ENCODE data around the gene SCAMP3. TPM values are rescaled to one million over a fixed set of nuclear protein-coding genes. Genes with fewer than 3 reads are reported as not detected.
A peak's percentile ranks its signal among the peaks of the same experiment; 100 is the strongest.

Gene SCAMP3
- polyA plus RNA-seq: 34.6 and 50.0 TPM in 2 replicates
- 26.3 and 29.4 TPM in 2 replicates for polyA minus RNA-seq

DNA sequence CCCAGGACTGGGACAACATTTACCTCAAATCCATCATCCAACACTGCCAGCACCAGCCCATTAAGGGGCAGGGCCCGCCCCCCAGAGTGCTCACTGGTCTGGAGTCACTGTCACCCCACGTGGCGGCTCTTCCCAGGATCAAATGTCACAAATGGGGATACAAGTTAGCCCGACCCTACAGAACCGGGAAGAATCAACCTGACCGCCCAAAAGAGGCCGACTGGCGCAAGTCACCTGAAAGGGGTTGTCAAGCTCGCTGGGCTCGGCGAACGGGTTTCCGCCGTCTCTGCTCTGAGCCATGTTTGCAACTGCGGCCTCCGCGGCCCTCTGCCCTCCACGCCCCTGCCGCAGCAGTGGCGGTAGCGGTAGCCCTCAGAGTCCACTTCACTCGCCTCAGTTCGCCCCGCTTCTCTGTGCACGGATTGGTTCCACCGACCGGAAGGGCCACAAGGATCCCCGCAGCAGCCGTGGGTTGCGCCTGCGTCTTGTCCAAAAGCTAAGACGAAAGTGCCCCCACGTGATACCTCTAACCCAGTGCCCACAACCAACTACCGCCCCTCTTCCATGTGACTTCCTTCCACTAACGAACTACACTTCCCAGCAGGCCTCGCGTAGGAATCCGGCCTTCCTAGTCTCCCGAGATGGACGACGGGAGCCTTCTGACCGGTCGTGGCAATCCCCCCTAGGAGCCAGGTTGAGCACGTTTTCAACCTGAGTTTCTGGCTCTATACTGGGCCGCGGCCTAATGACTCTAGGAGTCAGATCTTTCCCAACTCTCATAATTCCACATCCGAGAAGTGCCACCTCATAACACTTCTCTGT is at the start of gene SCAMP3:
TSS of gene SCAMP3 (minus strand) at position 509 of the 822 bp plus-strand sequence. CDS start at position 300, 209 bp downstream.
- H3K9me3 ChIP-seq (ENCODE audit: low read length): no peaks in the 10 kb centered on the region
- H3K4me3 ChIP-seq (ENCODE audit: low read length): peak within 1 kb of the TSS; percentile 91
- no peaks in the 10 kb centered on the region for H3K36me3 ChIP-seq (ENCODE audit: insufficient read depth, low read length)
- TF ChIP-seq, protein P1, sequence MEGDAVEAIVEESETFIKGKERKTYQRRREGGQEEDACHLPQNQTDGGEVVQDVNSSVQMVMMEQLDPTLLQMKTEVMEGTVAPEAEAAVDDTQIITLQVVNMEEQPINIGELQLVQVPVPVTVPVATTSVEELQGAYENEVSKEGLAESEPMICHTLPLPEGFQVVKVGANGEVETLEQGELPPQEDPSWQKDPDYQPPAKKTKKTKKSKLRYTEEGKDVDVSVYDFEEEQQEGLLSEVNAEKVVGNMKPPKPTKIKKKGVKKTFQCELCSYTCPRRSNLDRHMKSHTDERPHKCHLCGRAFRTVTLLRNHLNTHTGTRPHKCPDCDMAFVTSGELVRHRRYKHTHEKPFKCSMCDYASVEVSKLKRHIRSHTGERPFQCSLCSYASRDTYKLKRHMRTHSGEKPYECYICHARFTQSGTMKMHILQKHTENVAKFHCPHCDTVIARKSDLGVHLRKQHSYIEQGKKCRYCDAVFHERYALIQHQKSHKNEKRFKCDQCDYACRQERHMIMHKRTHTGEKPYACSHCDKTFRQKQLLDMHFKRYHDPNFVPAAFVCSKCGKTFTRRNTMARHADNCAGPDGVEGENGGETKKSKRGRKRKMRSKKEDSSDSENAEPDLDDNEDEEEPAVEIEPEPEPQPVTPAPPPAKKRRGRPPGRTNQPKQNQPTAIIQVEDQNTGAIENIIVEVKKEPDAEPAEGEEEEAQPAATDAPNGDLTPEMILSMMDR (IDR thresholded peaks at IDR 0.05; ENCODE audit: poor library complexity, severe bottlenecking): no peak
- TF ChIP-seq RAD21 (conservative IDR thresholded peaks at IDR 0.05): peak; percentile 15
- TF ChIP-seq, protein P2, sequence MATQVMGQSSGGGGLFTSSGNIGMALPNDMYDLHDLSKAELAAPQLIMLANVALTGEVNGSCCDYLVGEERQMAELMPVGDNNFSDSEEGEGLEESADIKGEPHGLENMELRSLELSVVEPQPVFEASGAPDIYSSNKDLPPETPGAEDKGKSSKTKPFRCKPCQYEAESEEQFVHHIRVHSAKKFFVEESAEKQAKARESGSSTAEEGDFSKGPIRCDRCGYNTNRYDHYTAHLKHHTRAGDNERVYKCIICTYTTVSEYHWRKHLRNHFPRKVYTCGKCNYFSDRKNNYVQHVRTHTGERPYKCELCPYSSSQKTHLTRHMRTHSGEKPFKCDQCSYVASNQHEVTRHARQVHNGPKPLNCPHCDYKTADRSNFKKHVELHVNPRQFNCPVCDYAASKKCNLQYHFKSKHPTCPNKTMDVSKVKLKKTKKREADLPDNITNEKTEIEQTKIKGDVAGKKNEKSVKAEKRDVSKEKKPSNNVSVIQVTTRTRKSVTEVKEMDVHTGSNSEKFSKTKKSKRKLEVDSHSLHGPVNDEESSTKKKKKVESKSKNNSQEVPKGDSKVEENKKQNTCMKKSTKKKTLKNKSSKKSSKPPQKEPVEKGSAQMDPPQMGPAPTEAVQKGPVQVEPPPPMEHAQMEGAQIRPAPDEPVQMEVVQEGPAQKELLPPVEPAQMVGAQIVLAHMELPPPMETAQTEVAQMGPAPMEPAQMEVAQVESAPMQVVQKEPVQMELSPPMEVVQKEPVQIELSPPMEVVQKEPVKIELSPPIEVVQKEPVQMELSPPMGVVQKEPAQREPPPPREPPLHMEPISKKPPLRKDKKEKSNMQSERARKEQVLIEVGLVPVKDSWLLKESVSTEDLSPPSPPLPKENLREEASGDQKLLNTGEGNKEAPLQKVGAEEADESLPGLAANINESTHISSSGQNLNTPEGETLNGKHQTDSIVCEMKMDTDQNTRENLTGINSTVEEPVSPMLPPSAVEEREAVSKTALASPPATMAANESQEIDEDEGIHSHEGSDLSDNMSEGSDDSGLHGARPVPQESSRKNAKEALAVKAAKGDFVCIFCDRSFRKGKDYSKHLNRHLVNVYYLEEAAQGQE (IDR thresholded peaks at IDR 0.05; ENCODE audit: borderline replicate concordance): peak; percentile 12
- TF ChIP-seq MXI1 (conservative IDR thresholded peaks at IDR 0.05; ENCODE audit: poor library complexity, severe bottlenecking): peak; percentile 85
- TF ChIP-seq TAF1 (IDR thresholded peaks at IDR 0.05; ENCODE audit: low read depth): no peak
- peak; percentile 35 for TF ChIP-seq SMC3 (conservative IDR thresholded peaks at IDR 0.05; ENCODE audit: poor library complexity)
- H3K27me3 ChIP-seq (ENCODE audit: insufficient read depth, low read depth, low read length): no peaks in the 10 kb centered on the region
- H3F3A ChIP-seq (ENCODE audit: insufficient read depth, low read length, poor library complexity, severe bottlenecking): peaks cover 4% of the 10 kb centered on the region
- peaks cover 16% of the 10 kb centered on the region for H3K79me2 ChIP-seq (replicated peaks; ENCODE audit: insufficient read depth, low read length)
- peak within 1 kb of the TSS; percentile 63 for H2AFZ ChIP-seq (ENCODE audit: low read depth, low read length)
- H3K9ac ChIP-seq (ENCODE audit: low read length): peak within 1 kb of the TSS; percentile 80
- H3K4me2 ChIP-seq (ENCODE audit: low read length): peak within 1 kb of the TSS; percentile 98
- no peaks in the 10 kb centered on the region for H4K20me1 ChIP-seq (ENCODE audit: insufficient read depth)
- no peaks in the 10 kb centered on the region for H3K9me2 ChIP-seq (ENCODE audit: insufficient read depth, low read length)
- peak within 1 kb of the TSS; percentile 71 for H3K27ac ChIP-seq (ENCODE audit: low read length)

GRCh38 chr1:155309423-155310021 is 47.4 kb upstream of the SCAMP3 start:
- peak overlapping the region; percentile 88 for H3K4me3 ChIP-seq (ENCODE audit: low read length)
- H3K4me2 ChIP-seq (ENCODE audit: low read length): peak overlapping the region; percentile 90
- peak overlapping the region; percentile 93 for H3K27ac ChIP-seq (ENCODE audit: low read length)
- H2AFZ ChIP-seq (ENCODE audit: low read depth, low read length): peak overlapping the region; percentile 61
- H3K36me3 ChIP-seq (ENCODE audit: insufficient read depth, low read length): no peaks in the 10 kb centered on the region
- H3K9me3 ChIP-seq (ENCODE audit: low read length): no peaks in the 10 kb centered on the region
- H3F3A ChIP-seq (ENCODE audit: insufficient read depth, low read length, poor library complexity, severe bottlenecking): no peaks in the 10 kb centered on the region
- no peaks in the 10 kb centered on the region for H3K9me2 ChIP-seq (ENCODE audit: insufficient read depth, low read length)
- H4K20me1 ChIP-seq (ENCODE audit: insufficient read depth): no peaks in the 10 kb centered on the region
- H3K27me3 ChIP-seq (ENCODE audit: insufficient read depth, low read depth, low read length): no peaks in the 10 kb centered on the region
- peaks cover 23% of the 10 kb centered on the region for H3K79me2 ChIP-seq (replicated peaks; ENCODE audit: insufficient read depth, low read length)
- no peak for TF ChIP-seq POLR2AphosphoS5 (IDR thresholded peaks at IDR 0.05)
- no peak for TF ChIP-seq TAF1 (IDR thresholded peaks at IDR 0.05; ENCODE audit: low read depth)
- no peak for TF ChIP-seq EZH2 (IDR thresholded peaks at IDR 0.05; ENCODE audit: borderline replicate concordance, insufficient read depth, low read length, poor library complexity, severe bottlenecking)
- TF ChIP-seq MXI1 (conservative IDR thresholded peaks at IDR 0.05; ENCODE audit: poor library complexity, severe bottlenecking): no peak
- TF ChIP-seq, protein P2 (IDR thresholded peaks at IDR 0.05; ENCODE audit: borderline replicate concordance): no peak
- TF ChIP-seq, protein P1 (IDR thresholded peaks at IDR 0.05; ENCODE audit: poor library complexity, severe bottlenecking): no peak
- TF ChIP-seq SMC3 (conservative IDR thresholded peaks at IDR 0.05; ENCODE audit: poor library complexity): no peak
- no peak for TF ChIP-seq RAD21 (conservative IDR thresholded peaks at IDR 0.05)
- no peak for TF ChIP-seq EP300 (conservative IDR thresholded peaks at IDR 0.05; ENCODE audit: poor library complexity, severe bottlenecking)
- H3K9ac ChIP-seq (ENCODE audit: low read length): peak overlapping the region; percentile 91
